GM21528 (cell line): ENCODE measurements around the gene INCA1.

Source experiments
- ATAC-seq: cut with Tn5 transposase; IDR thresholded peaks from one replicate; pipeline ENCODE4 v1.9.1; 2021; ENCODE audit warnings: mild to moderate bottlenecking, moderate library complexity; ENCODE audit not compliant: unreplicated experiment, low FRiP score

INCA1 gene

DNA sequence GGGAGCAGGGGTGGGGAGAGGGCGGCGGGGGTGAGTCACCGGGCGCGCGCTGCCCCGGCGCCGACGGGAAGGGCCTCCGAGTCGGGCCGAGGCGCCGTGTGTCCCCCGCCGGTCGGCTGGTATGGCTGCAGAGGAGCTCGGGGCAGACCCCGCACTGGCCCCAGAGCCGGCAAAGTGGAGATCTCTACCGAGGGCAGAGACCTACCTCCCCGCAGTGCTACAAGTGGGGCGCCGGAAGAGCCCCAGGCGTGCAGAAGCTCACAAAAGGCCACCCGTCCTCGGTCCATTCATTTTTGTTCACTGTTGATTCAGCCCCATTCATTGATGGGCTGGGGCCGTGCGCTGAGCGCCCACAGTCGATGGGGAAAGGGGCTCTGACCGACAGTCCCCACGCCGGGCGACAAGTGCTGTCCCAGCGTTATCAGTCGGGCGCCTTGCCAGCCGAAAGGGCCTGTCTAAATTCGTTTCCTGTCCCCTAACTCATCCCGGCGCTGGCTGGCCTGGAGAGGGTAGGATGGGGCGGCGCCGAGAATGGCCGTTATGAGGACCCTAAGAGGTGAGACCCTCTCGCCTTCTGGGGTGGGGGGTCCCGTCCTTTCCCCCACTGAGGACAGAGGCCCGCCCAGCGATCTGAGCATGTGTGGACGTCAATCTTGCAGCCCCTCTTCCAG is 47.1 kb downstream of the INCA1 start:
- peak; percentile 1 for ATAC-seq

DNA sequence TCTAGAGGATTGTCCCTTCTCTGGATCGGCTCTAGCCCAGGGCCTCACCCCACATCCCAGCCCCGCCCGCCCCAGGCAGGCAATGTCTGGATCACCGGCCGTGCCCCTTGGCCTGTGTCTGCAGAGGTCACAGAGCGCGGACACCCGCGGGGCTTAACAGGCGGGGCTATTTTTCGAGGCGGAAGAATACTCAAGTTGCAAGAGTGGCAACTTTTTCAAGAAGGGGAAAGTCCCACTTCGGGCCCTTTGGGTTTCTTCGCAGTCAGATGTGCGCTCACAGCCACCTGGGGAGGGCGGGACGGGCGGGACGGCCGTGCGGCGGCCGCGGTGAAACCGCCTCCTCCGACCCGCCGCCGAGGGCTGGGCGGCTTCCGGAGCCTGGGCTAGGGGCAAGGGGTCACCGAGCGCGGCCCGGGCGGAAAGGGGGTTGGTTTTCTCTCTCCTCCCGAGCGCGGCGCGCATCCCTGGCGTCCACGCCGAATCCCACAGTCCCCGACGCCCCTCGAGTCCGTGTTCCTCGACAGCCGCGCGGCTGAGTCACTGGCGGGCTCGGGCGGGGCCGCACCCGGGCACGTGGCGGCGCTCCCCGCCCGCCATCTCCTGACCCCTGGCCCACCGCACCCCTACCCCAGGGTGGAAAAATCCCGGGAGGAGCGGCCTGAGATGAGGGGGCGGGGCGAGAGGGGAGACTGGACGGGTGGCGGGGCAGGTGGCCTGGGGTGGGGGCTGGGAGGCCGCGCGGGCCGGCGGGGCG is 47.8 kb downstream of the INCA1 start:
- peak; percentile 30 for ATAC-seq

GRCh38 chr17:4948931-4949320 is 48.4 kb downstream of the INCA1 start:
- ATAC-seq = peak; percentile 35

DNA sequence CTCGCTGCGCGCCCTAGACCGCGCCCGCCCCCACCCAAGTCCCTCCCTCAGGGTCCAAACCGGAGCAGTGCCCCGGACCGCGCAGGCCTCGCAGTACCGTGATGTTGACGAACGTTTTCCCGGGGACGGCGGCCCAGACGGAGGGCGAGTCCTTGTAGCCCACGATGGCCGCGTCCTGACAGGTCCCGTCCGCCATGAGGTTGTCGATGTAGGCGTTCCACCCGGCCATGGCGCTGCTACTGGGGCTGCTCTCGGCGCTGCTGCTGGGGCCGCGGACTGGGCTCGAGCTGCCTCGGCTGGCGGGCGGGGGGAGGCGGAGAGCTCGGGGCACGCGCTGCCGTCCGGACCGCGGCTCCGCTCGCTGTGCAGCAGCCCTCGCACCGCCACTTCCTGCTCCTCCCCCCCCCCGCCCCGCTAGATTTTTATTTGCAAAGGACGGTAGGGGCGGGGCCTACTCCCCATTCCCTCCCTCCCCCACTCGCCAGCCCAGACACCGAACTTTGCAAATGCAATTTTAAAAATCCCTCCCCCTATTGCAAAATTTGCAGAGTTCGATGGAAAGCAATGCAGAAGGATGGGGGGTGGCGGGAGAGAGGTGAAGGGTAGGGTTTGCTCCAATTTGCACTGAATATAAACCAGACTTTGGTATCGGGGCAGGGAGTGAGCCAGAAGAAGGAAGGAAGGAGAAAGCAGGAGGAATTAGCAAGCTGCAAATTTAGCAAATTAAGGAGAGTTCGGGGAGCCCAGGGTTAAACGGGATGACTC is 49.0 kb downstream of the INCA1 start, which contains the start of gene PFN1:
Gene PFN1 (minus strand): TSS at position 365 of the 765 bp plus-strand sequence. CDS start 136 bp downstream, at position 229.
- ATAC-seq = peak; percentile 16

- no peak for ATAC-seq
Observed at GRCh38 chr17:4947411-4948165, 49.7 kb downstream of the INCA1 start.

DNA sequence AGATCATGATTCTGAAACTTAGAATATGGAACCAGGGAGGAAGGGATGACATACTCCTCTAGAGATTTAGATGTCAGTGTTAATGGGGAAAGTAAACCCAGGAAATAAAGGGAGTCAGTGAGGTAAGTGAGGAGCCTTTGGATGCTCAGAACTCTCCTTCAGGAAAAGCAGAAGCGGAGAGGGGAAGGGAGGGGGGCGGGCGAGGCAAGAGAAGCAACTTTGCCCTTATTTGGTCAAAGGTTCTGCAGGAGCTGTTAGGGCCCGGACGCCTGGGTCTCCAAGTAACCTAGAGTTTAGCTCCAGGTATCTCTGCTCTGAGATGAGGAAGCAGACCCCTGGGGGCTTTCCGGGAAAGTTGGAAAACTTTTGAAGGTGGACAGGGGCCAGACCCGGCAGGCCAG is 50.3 kb downstream of the INCA1 start:
- ATAC-seq = no peak

DNA sequence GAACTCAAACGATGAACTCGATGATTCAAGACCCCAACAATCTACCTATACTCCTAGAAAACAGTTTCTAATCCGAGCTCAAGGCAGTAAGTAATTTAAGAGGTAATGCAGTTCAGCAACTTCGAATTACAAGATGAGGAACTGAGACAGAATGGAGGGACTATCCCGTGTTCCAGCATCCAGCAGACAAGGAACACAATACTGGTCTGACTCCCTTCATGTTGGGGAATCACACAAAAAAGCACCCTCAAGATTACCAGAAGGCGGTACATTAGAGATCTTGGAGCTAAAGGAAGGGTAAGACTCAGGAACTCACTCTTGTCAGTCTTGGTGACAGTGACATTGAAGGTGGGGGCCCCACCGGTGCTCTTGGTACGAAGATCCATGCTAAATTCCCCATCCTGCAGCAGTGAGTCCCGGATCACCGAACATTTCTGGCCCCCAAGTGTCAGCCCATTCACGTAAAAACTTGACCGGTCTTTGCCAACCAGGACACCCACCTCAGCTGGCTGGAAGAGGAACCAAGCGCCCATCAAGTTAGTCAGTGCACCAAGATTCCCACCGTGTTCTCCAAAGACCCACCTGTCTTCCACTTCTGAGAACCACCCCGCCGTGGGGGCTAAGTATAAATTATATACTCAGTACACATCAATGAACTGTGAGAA is 50.9 kb downstream of the INCA1 start:
- no peak for ATAC-seq

GRCh38 chr17:4945944-4946280 is 51.4 kb downstream of the INCA1 start:
- no peak for ATAC-seq

DNA sequence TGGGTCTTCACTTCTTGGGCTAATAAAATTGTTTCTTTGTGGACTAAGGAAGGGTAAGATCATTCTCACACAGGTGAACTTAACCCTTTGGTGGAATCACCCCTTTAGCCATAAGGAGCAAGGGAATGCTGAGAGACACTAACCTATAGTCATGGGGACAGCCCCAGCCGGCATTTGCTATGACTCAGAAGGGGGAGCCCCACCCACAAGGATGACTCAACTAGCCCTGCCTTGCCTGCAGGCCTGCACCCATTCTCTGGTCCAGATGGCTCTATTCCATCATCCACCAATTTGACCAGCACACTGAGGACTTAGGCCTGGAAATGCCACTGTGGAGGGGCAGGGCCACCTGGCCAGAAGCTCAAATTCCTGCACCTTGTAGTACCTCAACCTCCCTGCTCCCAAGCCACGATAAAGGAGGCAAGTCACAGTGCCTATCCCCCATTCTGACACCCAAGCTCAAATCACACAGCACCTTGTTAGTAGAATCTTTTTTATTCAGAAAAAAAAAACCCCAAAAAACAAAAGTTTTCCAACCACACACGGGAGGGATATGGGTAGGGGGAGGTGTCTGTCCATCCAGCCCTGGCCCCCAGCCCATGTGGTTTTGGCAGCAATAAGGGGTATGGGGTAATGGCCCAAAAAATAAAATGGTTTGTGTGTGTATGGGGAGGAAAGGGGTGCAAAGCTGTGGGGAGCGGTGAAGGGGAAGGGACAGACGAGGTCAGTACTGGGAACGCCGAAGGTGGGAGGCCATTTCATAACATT is 52.0 kb downstream of the INCA1 start:
- ATAC-seq = no peak

GRCh38 chr17:4944554-4945175 is 52.7 kb downstream of the INCA1 start:
- ATAC-seq = no peak

DNA sequence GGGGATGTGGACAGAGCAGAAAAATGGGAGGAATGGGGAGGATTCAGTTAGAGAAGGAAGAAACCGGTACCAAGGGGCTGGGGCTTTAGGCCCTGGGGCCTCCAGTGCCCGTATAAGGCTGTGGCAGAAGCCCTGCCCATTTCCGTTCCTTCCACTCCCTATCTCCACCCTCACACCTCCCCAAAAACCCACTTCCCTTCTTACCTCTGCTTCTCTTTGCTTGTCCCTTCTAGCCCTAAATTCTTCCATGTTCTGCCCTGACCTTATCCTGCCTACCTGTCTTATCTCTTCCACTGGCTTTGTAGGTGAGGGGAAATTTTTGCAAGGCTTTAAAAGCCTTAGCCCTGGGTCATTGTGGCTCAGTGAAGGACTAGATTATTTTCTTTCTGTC is 53.2 kb downstream of the INCA1 start:
- ATAC-seq = no peak

- ATAC-seq = no peak
Observed at GRCh38 chr17:4942760-4943508, 54.4 kb downstream of the INCA1 start.

DNA sequence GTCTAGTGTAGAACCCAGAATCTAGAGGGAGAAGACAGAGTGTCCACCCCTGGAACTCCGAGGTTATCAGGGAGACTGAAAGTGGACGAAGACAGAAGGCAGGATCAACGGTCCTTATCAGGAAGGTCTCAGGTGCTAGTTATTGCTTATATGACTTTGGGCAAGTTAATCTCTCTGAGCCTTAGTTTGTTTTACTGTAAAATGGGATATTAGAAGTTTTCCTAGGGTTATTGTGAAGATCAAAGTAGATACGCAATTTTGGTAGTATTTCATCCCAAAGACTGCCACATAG is 56.1 kb downstream of the INCA1 start:
- ATAC-seq = no peak

DNA sequence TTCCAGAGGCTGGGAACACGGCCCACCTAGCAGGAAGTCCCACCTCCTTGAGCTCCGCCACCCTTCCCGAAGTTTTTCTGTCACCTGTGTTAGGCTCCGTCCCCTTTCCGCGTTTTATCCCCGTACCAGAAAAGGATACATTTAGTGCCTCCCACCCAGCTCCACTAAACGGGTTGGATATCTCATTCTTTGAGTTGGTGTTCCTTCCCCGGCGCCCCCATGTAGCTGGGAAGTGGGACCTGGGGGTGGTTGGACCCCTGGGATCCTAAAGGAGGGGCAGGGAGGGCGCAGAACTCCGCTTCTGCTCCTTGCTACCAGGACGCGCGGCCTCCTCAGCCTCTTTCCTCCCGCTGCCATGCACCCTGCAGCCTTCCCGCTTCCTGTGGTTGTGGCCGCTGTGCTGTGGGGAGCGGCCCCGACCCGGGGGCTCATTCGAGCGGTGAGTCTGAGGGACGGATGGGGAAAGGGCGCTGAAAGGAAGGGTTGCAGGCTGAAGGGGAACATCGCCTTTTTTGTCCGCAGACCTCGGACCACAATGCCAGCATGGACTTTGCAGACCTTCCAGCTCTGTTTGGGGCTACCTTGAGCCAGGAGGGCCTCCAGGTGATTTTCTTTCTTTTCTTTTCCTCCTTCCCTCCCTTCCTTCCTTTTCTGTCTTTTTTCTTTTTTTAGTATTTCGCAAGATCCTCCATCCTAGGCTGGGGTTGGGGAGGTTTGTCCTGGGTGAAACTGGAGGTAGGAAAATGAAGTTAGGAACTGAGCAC is 56.6 kb downstream of the INCA1 start:
- no peak for ATAC-seq

DNA sequence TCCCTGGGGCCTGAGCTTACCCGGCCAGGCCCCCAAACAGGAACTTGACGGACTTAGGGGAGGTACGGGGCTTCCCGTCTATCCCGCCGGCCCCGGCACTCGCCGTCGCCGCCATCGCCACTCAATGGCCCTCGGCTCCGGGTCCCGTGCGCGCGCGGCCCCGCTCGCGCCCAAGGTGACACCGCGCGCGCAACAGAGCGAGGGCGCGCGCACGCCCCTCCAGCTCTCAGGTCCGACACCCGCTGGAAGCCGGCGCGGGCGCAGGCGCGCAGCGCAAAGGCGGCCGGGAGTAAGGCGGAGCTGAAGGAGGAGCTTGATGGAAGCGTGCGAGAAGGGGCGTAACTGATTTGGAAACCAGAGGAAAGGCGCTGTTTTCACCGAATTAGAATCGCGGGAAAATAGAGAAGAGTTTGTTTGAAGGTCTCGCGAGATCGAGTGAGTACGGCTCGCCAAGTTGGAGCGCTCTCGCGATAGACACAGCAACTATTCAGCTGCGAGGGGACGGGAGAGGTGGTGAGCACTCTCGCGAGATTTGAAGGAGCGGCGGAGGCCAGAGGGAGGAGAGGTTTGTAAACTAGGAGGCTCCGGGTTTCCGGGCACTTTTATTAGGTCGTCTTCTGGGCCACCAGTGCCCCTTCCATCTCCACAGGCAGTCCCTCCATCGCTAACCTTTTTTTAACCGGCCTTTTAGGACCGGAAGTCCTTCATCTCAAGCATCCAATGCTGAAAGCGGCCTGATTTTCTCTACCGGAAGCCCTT is 57.3 kb downstream of the INCA1 start, which contains the start of the genes RNF167 and SLC25A11:
Gene RNF167 (plus strand): TSS at position 473 of the 759 bp plus-strand sequence. CDS start 642 bp downstream, outside the sequence.
Gene SLC25A11 (minus strand): TSS at position 251 of the 759 bp plus-strand sequence. CDS start 136 bp downstream, at position 115.
- ATAC-seq = peak; percentile 71

GRCh38 chr17:4939546-4939795 is 57.9 kb downstream of the INCA1 start:
- ATAC-seq = peak; percentile 5
